H1 (cell line): ENCODE results near the gene CFB. TPM values are rescaled to one million over a fixed set of nuclear protein-coding genes. Genes with fewer than 3 reads are reported as not detected.

Experiments used
- CHD7 ChIP-seq: fragments of 300-600 bp; sonication (generic); IDR thresholded peaks from 2 replicates; pipeline ENCODE4 v1.7.1; 2012; ENCODE audit warnings: low read length, moderate library complexity, mild to moderate bottlenecking, inconsistent platforms; ENCODE audit not compliant: insufficient replicate concordance
- JUND ChIP-seq: IDR thresholded peaks from 2 replicates; pipeline ENCODE4 v1.6.1; 2011; ENCODE audit warnings: mild to moderate bottlenecking, improper control_type of control experiment, low read length
- USF2 ChIP-seq: IDR thresholded peaks from 2 replicates; pipeline ENCODE4 v1.6.1; 2011; ENCODE audit warnings: low read length, improper control_type of control experiment
- polyA plus RNA-seq, 7 experiments: library from polyadenylated mRNA; depleted of rRNA in 3 of 7; stranded (reverse) in 5 of 7; unstranded in 2 of 7; fragments of >200 nt in 5 of 7; fragments of 200-250 nt in 2 of 7; gene quantifications; 1 replicate in 5 of 7; 2 replicates in 1 of 7; 4 replicates in 1 of 7; pipeline versions ENCODE4 v1.2.1 to v1.2.3, GENCODE V29; 2011 to 2013; ENCODE audit warnings: missing spikeins in 2 of 7, mixed read lengths in 2 of 7
- total RNA-seq: library from RNA; stranded (reverse); fragmentation: NEBNext Ultra II Directional; extraction: Animal tissue kit (Norgen Biotek cat#: 25700); gene quantifications from 2 replicates; pipeline ENCODE4 v1.2.1, GENCODE V29; 2021

CFB gene
- total and polyA plus RNA-seq, 2 of the 8 experiments (the other 6 are each of a cell fraction or from before 2014, with no cell fraction given): 0.09 TPM; not detected in 1

GRCh38 chr6:31971279-31971992, 25.5 kb downstream of the CFB start (continued):
- TF ChIP-seq CHD7 (no peak), JUND (peak; percentile 97), USF2 (no peak)
- TF ChIP-seq, all 59 proteins: peak for 3
